ENCODE results near the gene MAN1A1.

Gene MAN1A1

DNA sequence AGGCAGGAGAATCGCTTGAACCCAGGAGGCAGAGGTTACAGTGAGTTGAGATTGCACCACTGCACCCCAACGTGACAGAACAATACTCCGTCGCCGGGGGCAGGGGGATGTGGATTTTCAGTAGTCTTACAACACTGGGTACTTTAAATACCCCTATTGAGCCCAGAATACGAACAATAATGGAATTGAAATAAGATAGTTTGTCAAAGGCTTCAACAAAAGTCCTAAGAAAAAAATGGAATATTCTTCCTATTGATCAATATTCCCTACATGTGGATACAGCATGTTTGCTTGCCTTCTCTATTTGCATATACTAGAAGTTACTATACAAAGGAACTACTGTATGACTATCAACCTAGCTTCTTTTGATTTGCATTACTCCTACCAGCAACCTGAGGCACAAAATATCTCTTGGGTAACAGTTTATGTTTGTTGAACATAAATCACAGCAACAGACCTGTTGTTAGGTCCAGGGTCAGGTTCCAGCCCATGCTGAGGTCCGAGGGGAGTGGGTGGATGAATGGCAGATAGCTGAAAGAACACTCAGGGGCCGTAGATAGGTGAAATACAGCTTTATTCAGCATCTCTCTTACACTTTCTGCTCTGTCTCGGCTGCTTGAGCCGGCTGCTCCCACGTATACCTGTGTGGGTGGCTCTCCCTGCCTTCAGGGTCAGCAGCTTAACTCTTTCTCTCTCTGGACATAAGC lies 23.8 kb downstream of the MAN1A1 start:
- DNase-seq (ENCODE audit: low spot score) = no peak

DNA sequence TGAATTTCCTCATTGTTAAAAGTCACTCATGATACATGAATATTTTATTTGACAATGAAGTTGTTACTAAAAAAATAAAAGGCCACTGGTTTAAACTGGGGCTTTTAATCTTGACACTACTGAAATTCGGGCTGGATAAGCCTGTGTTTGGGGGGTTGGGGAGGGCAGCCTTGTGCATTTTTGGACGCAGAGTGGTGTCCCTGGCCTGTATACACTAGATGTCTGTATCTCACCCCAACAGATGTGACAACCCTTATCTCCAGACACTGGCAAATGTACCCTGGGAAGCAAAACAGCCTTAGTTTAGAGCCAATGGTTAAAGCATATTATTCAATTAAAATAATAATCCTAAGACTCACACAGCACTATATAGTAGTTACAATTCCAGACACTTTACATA lies 24.8 kb downstream of the MAN1A1 start:
- DNase-seq (ENCODE audit: low spot score) = no peak

DNA sequence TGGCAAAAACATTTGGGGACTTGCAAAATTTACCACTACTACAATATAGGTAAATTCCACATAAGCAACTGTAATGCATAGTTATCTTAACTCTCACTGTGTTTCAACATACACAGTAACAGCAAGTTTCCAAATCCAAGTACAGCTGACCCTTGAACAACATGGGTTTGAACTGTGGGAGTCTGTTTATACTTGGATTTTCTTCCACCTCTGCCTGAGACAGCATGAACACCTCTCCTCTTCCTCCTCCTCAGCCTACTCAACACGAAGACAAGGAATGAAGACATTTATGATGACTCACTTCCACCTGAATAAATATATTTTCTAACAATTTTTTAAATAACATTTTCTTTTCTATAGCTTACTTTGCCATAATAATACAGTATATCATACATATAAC lies 25.6 kb downstream of the MAN1A1 start:
- DNase-seq (ENCODE audit: low spot score) = no peak

DNA sequence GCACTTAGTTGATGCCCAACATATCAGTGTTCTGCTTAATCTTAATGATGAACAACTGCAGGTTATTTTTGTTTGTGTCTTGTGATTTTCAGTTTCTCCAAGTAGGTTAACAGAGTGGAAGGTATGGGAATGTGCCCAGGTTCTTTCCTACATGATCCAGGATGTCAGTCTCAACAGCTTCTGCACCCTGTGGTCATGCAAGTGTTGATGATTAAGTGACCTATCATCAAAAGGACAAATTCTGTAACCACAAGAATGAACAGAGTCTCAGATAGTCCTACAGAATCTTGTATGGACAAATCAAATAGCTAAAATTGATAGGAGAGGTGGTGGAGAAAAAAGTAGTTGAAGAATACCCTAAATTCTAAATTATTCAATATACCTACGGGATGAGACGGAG lies 26.1 kb downstream of the MAN1A1 start:
- DNase-seq (ENCODE audit: low spot score) = no peak

DNA sequence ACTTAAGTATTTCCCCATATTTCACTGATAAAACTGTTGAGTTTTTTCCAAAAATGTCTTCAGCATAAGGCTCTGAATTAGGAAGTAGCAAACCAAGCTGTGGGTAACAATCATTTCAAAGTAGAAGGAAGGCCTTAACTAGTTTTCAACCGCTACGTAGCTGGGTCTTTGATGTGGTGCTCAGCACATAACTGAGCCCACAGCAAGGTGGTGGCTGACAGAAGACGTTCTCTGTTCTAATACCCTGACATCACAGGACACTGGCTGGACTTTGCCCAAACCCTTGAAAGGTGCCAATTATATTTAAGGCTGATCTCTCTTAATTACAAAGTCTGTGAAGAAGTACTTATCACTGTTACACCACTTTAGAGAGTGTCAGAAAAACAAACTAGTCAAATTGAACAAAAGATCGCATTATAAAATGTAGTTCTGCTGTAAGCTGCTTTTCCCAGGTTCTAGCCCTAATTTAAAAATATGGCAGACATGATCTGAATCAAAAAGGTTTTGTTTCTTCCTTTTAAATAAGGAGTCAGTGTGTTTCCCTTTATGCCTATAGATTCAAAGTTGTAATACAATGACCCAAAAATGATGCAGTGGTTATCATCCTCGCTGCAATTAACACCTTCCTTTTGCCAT lies 26.7 kb downstream of the MAN1A1 start:
- DNase-seq (ENCODE audit: low spot score) = peak; percentile 57

DNA sequence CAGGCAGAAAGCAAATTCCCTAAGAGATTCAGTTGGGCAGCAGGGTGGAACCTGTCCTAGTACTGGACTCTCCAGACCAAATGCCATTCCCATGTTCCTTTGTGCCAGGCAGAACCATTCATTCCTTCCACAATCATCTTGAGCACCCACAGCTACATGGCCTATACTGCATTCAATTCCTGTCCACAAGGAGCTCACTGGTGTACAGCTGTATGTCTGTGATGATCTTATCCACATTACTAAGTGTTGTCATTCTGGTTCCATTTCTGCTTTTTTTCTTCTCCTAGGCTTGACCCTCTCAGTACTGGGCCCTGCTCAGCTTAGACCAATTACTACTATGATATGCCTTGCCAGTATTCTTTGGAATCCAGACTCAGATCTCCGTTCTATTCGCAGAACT lies 27.5 kb downstream of the MAN1A1 start:
- no peak for DNase-seq (ENCODE audit: low spot score)

DNA sequence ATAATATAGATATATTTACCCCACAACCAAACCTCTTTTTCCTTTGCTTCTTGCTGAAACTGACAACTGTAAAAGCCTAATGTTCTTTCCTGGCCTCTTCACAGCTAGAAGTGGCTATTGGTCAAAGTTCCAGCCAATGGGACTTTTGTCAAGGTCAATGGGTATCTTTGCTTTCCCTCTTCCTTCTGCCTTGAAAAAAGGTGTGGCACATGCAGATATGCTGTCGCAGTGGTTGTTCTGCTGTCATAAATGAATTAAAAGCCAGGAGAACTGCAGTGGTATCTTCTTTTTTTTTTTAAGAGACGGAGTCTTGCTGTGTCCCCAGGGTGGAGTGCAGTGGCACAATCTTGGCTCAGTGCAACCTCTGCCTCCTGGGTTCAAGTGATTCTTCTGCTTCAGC lies 29.9 kb downstream of the MAN1A1 start:
- DNase-seq (ENCODE audit: low spot score) = no peak

DNA sequence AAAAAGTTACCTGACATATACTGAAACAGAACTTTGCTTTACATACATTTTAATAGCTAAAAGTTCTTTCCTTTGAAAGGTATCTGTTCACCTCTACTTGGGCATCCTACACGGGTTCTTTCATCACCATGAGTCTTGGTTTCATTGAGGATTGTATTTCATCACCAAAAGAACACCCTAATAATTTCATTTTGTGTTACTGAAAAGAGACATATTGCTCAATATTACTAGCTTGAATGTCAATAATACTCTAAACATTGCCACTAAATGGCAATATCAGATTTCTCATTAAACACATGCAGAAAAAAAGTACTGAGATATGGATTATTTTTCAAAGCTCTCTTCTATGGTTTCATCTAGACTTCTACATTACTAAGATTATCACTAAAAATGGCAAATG lies 30.8 kb downstream of the MAN1A1 start:
- no peak for DNase-seq (ENCODE audit: low spot score)

DNA sequence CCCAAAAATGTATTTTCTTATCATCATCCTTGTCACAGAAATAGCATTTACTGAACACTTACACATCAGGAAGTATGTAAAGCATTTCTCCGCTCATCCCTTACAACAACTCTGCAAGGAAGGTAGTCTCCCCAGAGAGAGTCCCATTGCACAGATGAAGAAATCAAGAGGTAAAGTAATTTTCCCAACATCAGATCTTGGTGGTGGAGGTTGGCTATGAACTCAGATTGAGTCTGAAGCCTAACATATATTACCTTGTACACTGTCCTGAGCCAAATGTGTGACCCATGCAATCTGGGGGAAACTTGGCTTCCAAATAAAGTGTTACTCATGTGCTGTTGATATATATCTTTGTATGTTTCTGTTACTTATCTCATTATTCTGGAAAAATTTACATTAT lies 31.4 kb downstream of the MAN1A1 start:
- DNase-seq (ENCODE audit: low spot score) = no peak

DNA sequence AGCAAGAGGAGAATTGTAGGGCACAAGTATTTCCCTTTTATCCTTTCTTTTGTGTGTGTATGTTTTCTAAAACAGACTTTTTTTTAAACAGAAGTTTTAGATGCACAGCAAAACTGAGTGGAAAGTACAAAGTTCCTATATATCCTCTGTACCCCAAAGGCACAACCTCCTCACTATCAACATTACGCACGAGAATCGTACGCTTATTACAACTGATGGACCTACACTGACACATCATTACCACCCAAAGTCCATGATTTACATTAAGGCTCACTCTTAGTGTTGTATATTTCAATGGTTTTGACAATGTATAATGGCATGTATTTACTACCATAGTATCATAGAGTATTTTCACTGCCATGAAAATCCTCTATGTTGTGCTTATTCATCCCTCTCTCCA lies 32.6 kb downstream of the MAN1A1 start:
- DNase-seq (ENCODE audit: low spot score) = no peak

DNA sequence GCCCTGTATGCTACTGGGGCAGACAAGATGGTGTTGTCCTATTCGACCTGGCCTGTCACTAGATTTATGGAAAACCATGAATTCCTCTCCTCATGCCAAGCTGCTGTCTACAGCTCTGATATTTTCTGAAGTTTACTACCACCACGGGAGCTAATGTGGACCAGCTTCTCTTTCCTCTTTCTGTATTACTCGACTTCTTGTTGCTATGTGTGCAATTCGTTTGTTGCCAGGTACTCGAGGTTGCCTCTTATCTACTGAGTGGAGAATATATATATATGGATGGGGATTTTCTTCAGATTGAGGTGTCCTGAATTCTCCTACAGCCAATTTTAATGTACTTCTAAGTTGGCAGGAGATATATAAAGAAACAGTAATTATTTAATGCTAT lies 34.7 kb downstream of the MAN1A1 start:
- no peak for DNase-seq (ENCODE audit: low spot score)

DNA sequence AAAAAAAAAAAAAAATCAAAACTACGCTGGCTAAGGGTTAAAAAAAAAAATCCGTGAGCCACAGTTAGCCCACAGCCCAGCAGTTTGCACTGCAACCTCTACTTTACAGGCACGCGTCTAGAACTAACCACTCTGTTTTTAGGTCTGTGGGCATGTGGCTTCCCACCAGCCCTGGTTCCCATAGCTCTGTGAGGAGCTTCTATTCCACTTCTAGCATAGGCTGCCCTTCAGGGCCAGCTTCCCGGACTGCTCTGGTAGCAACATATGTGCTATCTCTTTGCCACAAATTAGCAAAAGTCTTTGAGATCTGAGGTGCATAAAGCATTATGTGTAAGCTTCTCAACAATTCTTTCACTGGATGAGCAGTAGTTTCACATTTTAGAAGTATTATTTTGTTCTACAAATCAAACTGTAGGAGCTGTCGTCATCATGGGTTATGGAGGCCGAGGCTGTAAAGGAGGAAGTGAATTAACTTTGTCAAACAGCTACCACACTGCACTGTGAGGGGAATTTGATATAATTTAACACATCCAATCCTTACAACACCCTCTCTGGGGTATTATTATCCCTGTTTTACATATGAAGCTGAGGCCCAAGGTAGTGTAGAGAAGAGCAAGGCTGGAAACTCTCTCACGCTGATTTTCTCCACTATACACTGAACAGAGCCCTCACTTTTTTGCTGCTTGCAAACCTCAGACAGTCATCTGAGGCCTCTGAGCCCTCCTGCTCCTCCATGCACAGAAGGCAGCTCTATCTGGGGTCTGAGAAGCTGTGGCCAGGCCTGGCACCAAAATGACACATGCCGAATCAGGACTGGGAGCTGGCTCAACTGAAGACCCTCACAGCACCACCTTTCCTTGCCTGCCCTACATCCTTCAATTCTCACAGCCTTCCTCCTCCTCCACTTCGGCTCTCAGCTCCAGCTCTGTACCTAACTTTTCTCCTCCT lies 35.4 kb downstream of the MAN1A1 start:
- peak; percentile 8 for DNase-seq (ENCODE audit: low spot score)

DNA sequence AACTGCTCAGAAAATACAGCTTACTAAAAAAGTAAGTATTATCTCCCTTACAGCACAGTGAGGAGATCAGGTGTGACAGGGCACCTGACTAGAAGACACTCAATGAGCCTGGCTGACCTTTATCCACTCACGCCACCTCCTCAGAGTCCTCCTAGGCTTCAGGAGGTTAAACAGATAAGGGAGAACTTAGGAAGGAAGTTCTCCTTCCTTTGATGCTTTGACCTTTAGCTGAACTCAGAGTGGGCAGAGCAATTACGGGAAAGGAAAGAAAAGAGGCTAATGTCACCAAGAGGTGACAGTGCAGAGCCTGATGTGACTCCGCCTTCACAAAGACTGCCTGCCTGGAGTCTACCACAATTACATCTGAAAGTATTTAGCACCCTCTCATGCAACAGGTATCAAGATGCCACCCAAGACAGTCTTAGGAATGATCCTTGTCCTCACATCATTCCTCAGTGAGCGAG lies 36.7 kb downstream of the MAN1A1 start:
- peak; percentile 37 for DNase-seq (ENCODE audit: low spot score)

DNA sequence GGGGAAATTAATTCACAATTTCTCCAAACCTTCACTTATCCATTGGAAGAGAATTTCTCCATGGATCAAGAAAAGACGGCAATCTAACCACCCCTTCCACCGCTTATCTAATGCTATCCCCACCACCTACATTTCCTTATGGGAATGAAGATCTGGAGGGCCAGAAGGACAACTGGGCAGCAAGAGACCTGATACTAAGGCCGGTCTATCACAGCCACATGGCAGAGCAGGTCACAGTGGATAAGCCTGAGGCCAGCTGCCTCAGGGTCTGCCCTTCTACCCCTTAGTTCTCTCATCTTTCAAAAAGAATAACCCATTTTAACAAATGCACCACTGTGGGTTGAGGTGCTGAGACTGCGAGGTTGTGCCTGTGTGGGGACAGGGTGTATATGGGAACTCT lies 37.1 kb downstream of the MAN1A1 start:
- DNase-seq (ENCODE audit: low spot score) = no peak

DNA sequence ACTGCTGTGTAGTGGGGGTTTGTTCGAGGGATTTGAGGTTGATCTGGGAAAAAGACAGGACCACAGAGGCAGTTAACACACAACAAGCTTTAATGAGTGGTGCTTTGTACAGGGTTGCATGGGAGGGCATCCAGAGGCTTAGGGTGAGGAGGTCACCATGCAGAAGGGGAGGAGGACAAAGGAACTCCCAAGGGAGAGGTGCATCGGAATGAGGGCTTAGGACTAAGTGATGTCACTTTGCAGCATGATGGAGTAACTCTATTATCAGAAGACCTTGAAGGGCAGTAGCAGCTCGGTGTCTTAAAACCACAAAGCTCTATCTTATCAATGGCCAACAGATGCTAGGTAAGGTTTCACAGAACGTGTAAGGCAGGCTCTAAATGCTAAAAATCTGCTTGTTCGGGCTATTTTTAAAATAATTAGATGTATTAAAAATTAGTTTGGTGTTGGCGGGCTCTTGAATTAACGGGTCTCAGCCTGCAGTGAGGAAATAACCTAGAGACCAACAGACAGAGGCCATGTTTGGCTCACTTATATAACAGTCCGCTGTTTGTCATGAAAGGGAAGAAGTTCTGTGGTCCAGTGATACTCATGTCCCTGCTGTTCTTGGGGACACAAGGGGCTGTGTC lies 37.9 kb downstream of the MAN1A1 start:
- DNase-seq (ENCODE audit: low spot score) = no peak

DNA sequence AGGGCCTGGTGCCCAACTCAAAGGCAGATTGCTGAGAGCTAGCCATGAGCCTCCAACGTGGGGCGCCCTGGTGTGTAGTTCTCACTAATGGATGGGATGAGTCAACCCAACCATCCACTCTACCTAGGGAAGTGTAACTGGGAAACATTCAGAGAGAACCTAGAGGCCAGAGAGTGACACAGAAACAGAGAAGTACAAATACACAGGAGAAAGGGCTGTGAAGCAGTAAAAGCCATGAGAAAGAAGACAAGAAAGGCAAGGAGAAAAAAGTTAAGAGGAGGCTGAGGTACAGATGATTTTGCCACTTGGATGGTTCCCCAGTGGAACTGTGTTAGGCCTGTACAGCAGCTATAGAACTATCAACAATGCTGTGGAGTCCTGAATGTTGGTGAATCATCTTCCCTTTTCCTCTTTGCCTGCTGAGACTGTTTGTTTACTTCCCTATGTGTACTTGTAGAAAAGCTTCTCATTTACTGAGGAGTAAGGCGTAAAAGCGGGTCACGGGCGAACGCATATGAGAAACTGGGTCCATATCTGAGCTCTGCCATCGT lies 39.0 kb downstream of the MAN1A1 start:
- DNase-seq (ENCODE audit: low spot score) = no peak

DNA sequence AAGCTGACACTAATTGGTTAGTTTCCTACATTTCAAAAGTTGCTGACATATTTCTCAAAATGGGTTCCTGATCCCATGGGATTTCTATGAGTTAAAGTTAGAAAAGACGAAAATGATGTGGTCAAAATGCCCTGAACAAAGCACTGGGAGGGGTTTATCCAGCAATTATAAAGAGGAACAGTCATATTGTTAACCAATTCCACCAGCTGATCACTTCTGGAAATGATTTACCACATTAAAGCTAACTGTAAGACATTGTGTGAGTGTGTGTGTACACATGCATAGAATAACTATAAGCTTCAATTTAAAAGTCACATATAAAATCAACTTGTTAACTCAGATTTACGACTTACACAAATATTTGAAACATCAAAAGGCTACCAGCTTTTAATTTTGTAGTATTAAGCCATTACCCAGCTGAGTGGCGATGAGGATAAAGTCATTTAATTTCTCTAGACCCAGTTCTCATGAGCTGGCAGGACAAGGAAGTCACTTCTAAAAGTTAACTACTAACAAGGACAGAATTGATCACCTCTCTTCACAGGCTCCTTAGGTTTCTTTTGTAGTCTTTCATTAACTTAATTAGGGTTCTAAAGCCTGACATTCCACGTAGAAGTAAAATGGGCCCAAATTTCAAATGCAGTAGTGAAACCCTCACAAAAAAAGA lies 40.4 kb downstream of the MAN1A1 start:
- DNase-seq (ENCODE audit: low spot score) = no peak

DNA sequence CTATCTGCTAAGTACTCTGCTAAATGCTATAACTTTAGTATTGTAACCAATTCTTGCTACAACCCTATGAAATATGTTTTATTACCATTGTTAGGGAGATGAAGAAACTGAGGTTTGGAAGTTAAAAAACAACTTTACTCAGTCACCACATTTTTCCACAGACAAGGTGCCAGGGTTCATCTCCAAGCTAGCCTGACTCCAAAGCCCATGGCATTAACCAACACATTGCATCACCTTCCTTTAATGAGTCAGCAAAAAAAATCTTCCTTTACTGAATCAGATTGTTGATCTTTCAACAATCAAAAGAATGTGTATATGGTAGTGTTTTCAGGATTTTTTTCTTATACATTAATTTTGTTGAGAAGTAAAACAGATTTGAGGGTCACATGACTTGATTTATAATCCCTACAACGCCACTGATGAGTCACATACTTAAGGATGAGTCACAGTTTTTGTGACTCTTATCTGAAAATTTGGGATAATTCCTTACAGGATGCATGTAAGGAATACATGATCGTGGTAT lies 41.5 kb downstream of the MAN1A1 start:
- DNase-seq (ENCODE audit: low spot score) = no peak

DNA sequence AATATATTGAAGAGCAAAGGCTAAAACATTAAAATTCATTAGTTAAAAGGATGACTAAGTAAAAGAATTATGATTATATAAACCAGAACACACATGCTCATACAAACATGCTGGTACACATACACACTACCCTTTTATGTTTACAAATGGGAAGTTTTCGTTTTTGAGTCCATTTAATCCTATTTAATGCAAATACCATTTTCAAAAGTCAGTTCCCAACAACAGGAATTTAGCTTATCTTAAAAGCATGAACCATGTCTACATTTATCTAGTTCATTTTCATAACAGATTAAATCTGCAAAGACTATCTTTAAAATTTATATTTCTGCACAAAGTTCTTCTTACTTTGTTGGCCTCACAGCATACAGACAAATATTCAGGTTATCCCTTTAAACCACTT lies 42.5 kb downstream of the MAN1A1 start:
- DNase-seq (ENCODE audit: low spot score) = no peak

DNA sequence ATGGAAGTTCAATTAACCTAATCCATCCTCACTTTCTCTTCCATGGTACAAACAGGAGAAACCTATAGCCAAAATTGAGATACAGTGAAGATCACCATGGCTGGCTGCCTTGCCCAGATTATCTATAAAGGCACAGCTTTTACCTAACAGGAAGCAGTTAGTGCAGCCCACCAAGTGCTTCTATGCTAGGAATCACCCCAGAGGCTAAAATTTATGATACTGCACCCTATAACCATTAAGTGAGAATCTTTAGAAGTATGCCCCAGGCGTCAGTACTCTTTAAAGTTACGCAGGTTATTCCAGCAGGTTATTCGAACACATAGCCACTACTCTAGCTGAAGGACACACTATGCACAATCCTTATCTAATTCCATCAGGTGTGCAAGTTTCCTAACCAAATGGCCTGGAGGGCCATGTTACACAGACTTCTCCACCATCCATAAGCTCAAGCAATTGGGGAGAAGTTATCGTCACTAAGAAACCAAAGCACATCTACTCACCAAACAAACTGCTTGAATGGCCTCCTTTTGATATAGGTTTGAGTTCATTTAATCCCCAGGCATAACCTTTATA lies 43.1 kb downstream of the MAN1A1 start:
- DNase-seq (ENCODE audit: low spot score) = no peak
